HepG2 (cell line): ENCODE measurements around the gene ZNF558. TPM values are rescaled to one million over a fixed set of nuclear protein-coding genes. Genes with fewer than 3 reads are reported as not detected.

Source experiments
- ATAC-seq: fragments of 200-7000 bp; cut with Tn5 transposase; 3 replicates; pipeline ENCODE4 v1.9.1; 2020; ENCODE audit warnings: mild to moderate bottlenecking, moderate library complexity
- BruUV-seq: library from RNA; stranded (reverse); fragments of 400-500 nt; replicated peaks from 2 replicates; lab custom pipeline; 2021; lab: Mats Ljungman, UMichigan
- CTCF ChIA-PET: fragments of 300-600 bp; formaldehyde crosslinking; extraction: SDS; loops from one replicate; lab custom pipeline; 2021; ENCODE audit warnings: low total read pairs, inconsistent platforms, low intra/inter-chr PET ratio; lab: Yijun Ruan, JAX
- POLR2A ChIA-PET: fragments of 350-600 bp; sonication (Branson Sonifier 250); formaldehyde crosslinking; loops from one replicate; lab custom pipeline; 2020; ENCODE audit warnings: antibody characterized with exemption, inconsistent platforms; lab: Yijun Ruan, JAX
- DNase-seq: peaks from one replicate; pipeline ENCODE4 v3.0.0-alpha.2; 2015; ENCODE audit warnings: low spot score
- FAIRE-seq: peaks from 3 replicates; lab custom pipeline; 2011; peaks lifted over from hg19 to GRCh38; lab: Jason Lieb, UNC
- H2AFZ ChIP-seq: one replicate; pipeline ENCODE4 v1.6.1; 2011; ENCODE audit warnings: low read length, inconsistent platforms
- H3K27ac ChIP-seq: fragments of 300-600 bp; 3 replicates; pipeline ENCODE4 v1.8.0; 2011; ENCODE audit warnings: mixed run types, mild to moderate bottlenecking, mixed read lengths, low read length, inconsistent platforms; ENCODE audit not compliant: insufficient read depth; ENCODE audit errors: extremely low read length
- H3K27me3 ChIP-seq, 2 experiments: fragments of 200-600 bp in 1 of 2; 2 replicates in 1 of 2; 3 replicates in 1 of 2; pipeline versions ENCODE4 v1.6.0 to v1.8.0; 2011; ENCODE audit warnings: low read length in 2 of 2, mild to moderate bottlenecking in 2 of 2, moderate library complexity in 2 of 2, inconsistent platforms in 1 of 2; ENCODE audit not compliant: insufficient read depth in 2 of 2, control insufficient read depth in 1 of 2
- H3K36me3 ChIP-seq, 2 experiments: fragments of 200-600 bp in 1 of 2; replicated peaks in 1 of 2; 2 replicates in 1 of 2; 3 replicates in 1 of 2; pipeline versions ENCODE4 v1.5.1 to v1.8.0; 2011; ENCODE audit warnings: low read length in 2 of 2, inconsistent platforms in 1 of 2; ENCODE audit not compliant: insufficient read depth in 2 of 2, control insufficient read depth in 1 of 2
- H3K4me1 ChIP-seq: 2 replicates; pipeline ENCODE4 v1.5.1; 2012; ENCODE audit warnings: low read length, inconsistent platforms; ENCODE audit not compliant: insufficient read depth
- H3K4me2 ChIP-seq: 2 replicates; pipeline ENCODE4 v1.6.0; 2011; ENCODE audit warnings: low read depth, low read length, inconsistent platforms
- H3K4me3 ChIP-seq, 3 experiments: fragments of 200-600 bp in 1 of 3; sonication (generic), shearing (Covaris generic) in 1 of 3; replicated peaks in 1 of 3; 2 replicates each; pipeline ENCODE4 v1.5.1; 2011 to 2016; ENCODE audit warnings: low read length in 3 of 3, inconsistent platforms in 2 of 3, low read depth in 2 of 3, mild to moderate bottlenecking in 2 of 3, control low read depth in 1 of 3, mixed read lengths in 1 of 3; ENCODE audit not compliant: insufficient read depth in 1 of 3
- H3K79me2 ChIP-seq: one replicate; pipeline ENCODE4 v1.6.1; 2011; ENCODE audit warnings: low read length, inconsistent platforms; ENCODE audit not compliant: insufficient read depth
- H3K9ac ChIP-seq: 2 replicates; pipeline ENCODE4 v1.6.0; 2011; ENCODE audit warnings: mild to moderate bottlenecking, low read depth, low read length, inconsistent platforms; ENCODE audit not compliant: insufficient read depth
- H3K9me3 ChIP-seq: 2 replicates; pipeline ENCODE4 v1.5.1; 2012; ENCODE audit warnings: mild to moderate bottlenecking, low read length
- H4K20me1 ChIP-seq: 2 replicates; pipeline ENCODE4 v1.6.0; 2011; ENCODE audit warnings: inconsistent platforms, mild to moderate bottlenecking, low read length, moderate library complexity; ENCODE audit not compliant: insufficient read depth
- BHLHE40 ChIP-seq: IDR thresholded peaks from 2 replicates; pipeline ENCODE4 v1.6.1; 2011; ENCODE audit warnings: low read length, improper control_type of control experiment
- CEBPB ChIP-seq: IDR thresholded peaks from 2 replicates; pipeline ENCODE4 v1.6.1; 2011; ENCODE audit warnings: low read depth, low read length, improper control_type of control experiment, borderline replicate concordance
- KDM1A ChIP-seq: IDR thresholded peaks from 2 replicates; pipeline ENCODE4 v1.6.1; 2016; ENCODE audit warnings: missing compliant biosample characterization
- MED13 ChIP-seq: sonication (generic); formaldehyde crosslinking; IDR thresholded peaks from 2 replicates; pipeline ENCODE4 v1.5.0; 2020; ENCODE audit warnings: missing genetic modification reagents
- RAD51 ChIP-seq: fragments of 450-650 bp; IDR thresholded peaks from 2 replicates; pipeline ENCODE4 v1.6.1; 2016; ENCODE audit warnings: borderline replicate concordance
- REPIN1 ChIP-seq: sonication (generic); formaldehyde crosslinking; IDR thresholded peaks from 2 replicates; pipeline ENCODE4 v1.8.0; 2022; ENCODE audit warnings: missing genetic modification reagents, low read depth, mild to moderate bottlenecking, borderline replicate concordance
- ZFYVE20 ChIP-seq: sonication (generic); formaldehyde crosslinking; IDR thresholded peaks from 2 replicates; pipeline ENCODE4 v1.8.0; 2023; ENCODE audit warnings: low read depth, mild to moderate bottlenecking, moderate library complexity, missing genetic modification reagents, borderline replicate concordance
- ZNF180 ChIP-seq: sonication (generic); formaldehyde crosslinking; IDR thresholded peaks from 2 replicates; pipeline ENCODE4 v1.4.0; 2020; ENCODE audit warnings: low read depth, missing genetic modification reagents, borderline replicate concordance
- WGBS: methylation state at CpG from one replicate; pipeline ENCODE4 v1.1.6; 2017; ENCODE audit warnings: low lambda C conversion rate; 5-methylcytosine and 5-hydroxymethylcytosine counted together
- in situ Hi-C: cut with HindIII; loops from 2 replicates; pipeline ENCODE4 v1.10.0; 2017; ENCODE audit warnings: low pct_unique_long_range_greater_than_20kb; ENCODE audit not compliant: extremely low pct_ligation_motif_present
- intact Hi-C: fragments of 100-400 bp; cut with micrococcal nuclease; formaldehyde crosslinking; loops from one replicate; pipeline ENCODE4 v1.10.0; 2022; ENCODE audit not compliant: unreplicated experiment
- polyA plus RNA-seq, 8 experiments: library from polyadenylated mRNA; depleted of rRNA in 3 of 8; stranded (reverse) in 7 of 8; unstranded in 1 of 8; fragments of >200 nt; fragmentation: Illumina TruSeq in 4 of 8; extraction: Trizol in 4 of 8; gene quantifications; 2 replicates each; pipeline versions ENCODE4 v1.2.1 to v1.2.3, GENCODE V29; 2011 to 2016; ENCODE audit warnings: low read depth in 4 of 8, missing spikeins in 1 of 8, mixed read lengths in 1 of 8; ENCODE audit not compliant: insufficient read depth in 1 of 8
- total RNA-seq, 5 experiments: library from RNA; depleted of rRNA; stranded (reverse); fragments of >200 nt; fragmentation: Illumina TruSeq; extraction: Trizol; gene quantifications; 2 replicates each; pipeline ENCODE4 v1.2.3, GENCODE V29; 2016; ENCODE audit warnings: low read depth in 1 of 5

Gene ZNF558
- total and polyA plus RNA-seq, 2 of the 13 experiments (the other 11 are each of a cell fraction or from before 2014, with no cell fraction given), result 9.5 to 10.8 TPM

GRCh38 chr19:8840708-8841107 lies 8.6 kb upstream of the ZNF558 start:
- DNase-seq, result no peak
- POLR2A ChIA-PET, result no interaction called here
- ATAC-seq, result no peak
- no peaks in the 10 kb centered on the region for H3K36me3 ChIP-seq
- no peaks in the 10 kb centered on the region for H3K4me1 ChIP-seq
- FAIRE-seq, result no peak
- WGBS, result 72% methylated on average over 5 of the region's 5 CpGs
- TF ChIP-seq REPIN1 (CRISPR knock-in tag), result no peak
- no peak for TF ChIP-seq BHLHE40
- no peak for TF ChIP-seq ZFYVE20 (CRISPR knock-in tag)
- TF ChIP-seq ZNF180 (CRISPR knock-in tag), result no peak
- TF ChIP-seq KDM1A (CRISPR knock-in tag), result no peak
- peak; percentile 50; the same call in 1 of the 2 replicates for TF ChIP-seq RAD51
- H3K27me3 ChIP-seq, result no peaks in the 10 kb centered on the region
- H3K79me2 ChIP-seq, result no peaks in the 10 kb centered on the region
- no TSS peak for BruUV-seq
- no peaks in the 10 kb centered on the region for H4K20me1 ChIP-seq
- no peak overlapping the region for H3K9ac ChIP-seq
- H3K9me3 ChIP-seq, result peaks cover 52% of the 10 kb centered on the region
- H3K4me3 ChIP-seq, result no peak overlapping the region
- CTCF ChIA-PET, result no interaction called here
- no peak overlapping the region for H3K4me2 ChIP-seq
- intact Hi-C loops (no loop called here), in situ Hi-C loops (no loop called here)
- H2AFZ ChIP-seq, result no peak overlapping the region
- no peak overlapping the region for H3K27ac ChIP-seq

- no peaks in the 10 kb centered on the region for H3K79me2 ChIP-seq
- CTCF ChIA-PET, result no interaction called here
- no peaks in the 10 kb centered on the region for H3K36me3 ChIP-seq
- intact Hi-C loops (no loop called here), in situ Hi-C loops (no loop called here)
- no peak overlapping the region for H2AFZ ChIP-seq
- TF ChIP-seq MED13 (CRISPR knock-in tag) (no peak), CEBPB (peak; percentile 73)
- FAIRE-seq (no peak), ATAC-seq (no peak), DNase-seq (no peak)
- H3K9me3 ChIP-seq, result peaks cover 26% of the 10 kb centered on the region
- H3K4me3 ChIP-seq, result no peak overlapping the region
- H3K9ac ChIP-seq, result no peak overlapping the region
- H3K4me2 ChIP-seq, result no peak overlapping the region
- POLR2A ChIA-PET, result no interaction called here
- no peaks in the 10 kb centered on the region for H4K20me1 ChIP-seq
- 21% methylated on average over 3 of the region's 3 CpGs for WGBS
- H3K27ac ChIP-seq, result no peak overlapping the region
- no peaks in the 10 kb centered on the region for H3K27me3 ChIP-seq
- H3K4me1 ChIP-seq, result peaks cover 5% of the 10 kb centered on the region; the same call in 1 of the 2 replicates
- BruUV-seq, result no TSS peak
Measured at GRCh38 chr19:8835877-8836276, 3.8 kb upstream of the ZNF558 start.
